GM23338 (cell line): ENCODE data around the gene OSBPL7.

Source experiments
- CREB1 ChIP-seq: fragments of 250-450 bp; sonication (Bioruptor Pico); IDR thresholded peaks from 2 replicates; pipeline ENCODE4 v1.5.0; 2020; ENCODE audit warnings: low read depth, mild to moderate bottlenecking, moderate library complexity
- CTCF ChIP-seq, 2 experiments: fragments of 200-600 bp in 1 of 2; sonication (generic) in 1 of 2; conservative IDR thresholded peaks; 2 replicates each; pipeline versions ENCODE4 v1.5.1 to v1.6.1; 2016 to 2017; ENCODE audit warnings: antibody characterized with exemption in 2 of 2, low read depth in 2 of 2, mild to moderate bottlenecking in 2 of 2, moderate library complexity in 1 of 2
- EZH2 ChIP-seq: fragments of 200-600 bp; sonication (generic); IDR thresholded peaks from one replicate; pipeline ENCODE4 v1.8.0; 2017; ENCODE audit warnings: antibody characterized with exemption, mild to moderate bottlenecking, low read depth; ENCODE audit not compliant: unreplicated experiment
- JUNB ChIP-seq: IDR thresholded peaks from one replicate; pipeline ENCODE4 v1.6.1; 2016; ENCODE audit warnings: antibody characterized with exemption; ENCODE audit not compliant: unreplicated experiment
- POLR2AphosphoS5 ChIP-seq: IDR thresholded peaks from 2 replicates; pipeline ENCODE4 v1.6.1; 2016; ENCODE audit warnings: antibody characterized with exemption, low read depth
- REST ChIP-seq: IDR thresholded peaks from one replicate; pipeline ENCODE4 v1.6.1; 2018; ENCODE audit warnings: antibody characterized with exemption; ENCODE audit not compliant: unreplicated experiment

- no peak for TF ChIP-seq POLR2AphosphoS5
- no peak; a peak in 1 of 4 replicates for TF ChIP-seq CTCF (conservative IDR thresholded peaks at IDR 0.05; ENCODE audit: low read depth in 2 of 2)
- TF ChIP-seq CREB1, result no peak
- TF ChIP-seq JUNB, result no peak
- TF ChIP-seq REST, result no peak
- no peak for TF ChIP-seq EZH2
Observed at GRCh38 chr17:47867813-47868533, 46.4 kb upstream of the OSBPL7 start.
